H9 (cell line): ENCODE measurements around the gene JADE2. TPM values are rescaled to one million over a fixed set of nuclear protein-coding genes. Genes with fewer than 3 reads are reported as not detected.
A peak's percentile ranks its signal among the peaks of the same experiment; 100 is the strongest.

Source experiments
- DNase-seq: peaks from one replicate; pipeline ENCODE4 v3.0.0-alpha.2; 2017
- H2AFZ ChIP-seq: one replicate; pipeline ENCODE4 v1.6.1; 2013; ENCODE audit warnings: mild to moderate bottlenecking, low read length, control low read depth, moderate library complexity
- H2AK5ac ChIP-seq: 2 replicates; pipeline ENCODE4 v1.6.1; 2013; ENCODE audit warnings: low read length, control low read depth, mixed read lengths; ENCODE audit not compliant: insufficient read length
- H2BK120ac ChIP-seq: one replicate; pipeline ENCODE4 v1.6.1; 2013; ENCODE audit warnings: low read depth, mild to moderate bottlenecking, low read length, control low read depth, inconsistent platforms; ENCODE audit not compliant: poor library complexity, severe bottlenecking
- H2BK12ac ChIP-seq: 2 replicates; pipeline ENCODE4 v1.6.1; 2013; ENCODE audit warnings: low read length, control low read depth, mixed read lengths, low read depth; ENCODE audit not compliant: insufficient read length
- H2BK15ac ChIP-seq: 2 replicates; pipeline ENCODE4 v1.6.1; 2013; ENCODE audit warnings: low read depth, low read length, control low read depth
- H2BK20ac ChIP-seq: one replicate; pipeline ENCODE4 v1.6.1; 2013; ENCODE audit warnings: low read depth, mild to moderate bottlenecking, low read length, control low read depth, inconsistent platforms; ENCODE audit not compliant: poor library complexity, severe bottlenecking
- H2BK5ac ChIP-seq: 2 replicates; pipeline ENCODE4 v1.6.1; 2013; ENCODE audit warnings: low read length, control low read depth, mixed read lengths; ENCODE audit not compliant: insufficient read length
- H3K14ac ChIP-seq: 2 replicates; pipeline ENCODE4 v1.6.1; 2013; ENCODE audit warnings: low read length, control low read depth; ENCODE audit not compliant: insufficient read depth
- H3K18ac ChIP-seq: 2 replicates; pipeline ENCODE4 v1.6.1; 2013; ENCODE audit warnings: low read depth, mild to moderate bottlenecking, mixed read lengths, low read length, control low read depth; ENCODE audit not compliant: insufficient read length
- H3K23ac ChIP-seq: 2 replicates; pipeline ENCODE4 v1.6.1; 2013; ENCODE audit warnings: low read length, control low read depth, mixed read lengths, low read depth; ENCODE audit not compliant: insufficient read length
- H3K23me2 ChIP-seq: 2 replicates; pipeline ENCODE4 v1.6.1; 2013; ENCODE audit warnings: low read depth, mild to moderate bottlenecking, mixed read lengths, low read length, control low read depth; ENCODE audit not compliant: insufficient read length, poor library complexity, severe bottlenecking
- H3K27ac ChIP-seq: 2 replicates; pipeline ENCODE4 v1.5.1; 2013; ENCODE audit warnings: low read length, control low read depth, mixed read lengths, low read depth; ENCODE audit not compliant: insufficient read length
- H3K27me3 ChIP-seq: 2 replicates; pipeline ENCODE4 v1.6.1; 2013; ENCODE audit warnings: low read length, control low read depth, inconsistent platforms; ENCODE audit not compliant: insufficient read depth
- H3K4ac ChIP-seq: 2 replicates; pipeline ENCODE4 v1.6.1; 2013; ENCODE audit warnings: low read depth, mild to moderate bottlenecking, control low read depth, inconsistent platforms, low read length, moderate library complexity
- H3K4me1 ChIP-seq: 2 replicates; pipeline ENCODE4 v1.6.1; 2013; ENCODE audit warnings: low read length, control low read depth, inconsistent platforms; ENCODE audit not compliant: insufficient read depth
- H3K4me2 ChIP-seq: 2 replicates; pipeline ENCODE4 v1.6.1; 2013; ENCODE audit warnings: low read length, control low read depth, mixed read lengths; ENCODE audit not compliant: insufficient read length, insufficient read depth
- H3K56ac ChIP-seq: 2 replicates; pipeline ENCODE4 v1.6.1; 2013; ENCODE audit warnings: low read depth, mild to moderate bottlenecking, mixed read lengths, low read length, control low read depth; ENCODE audit not compliant: insufficient read length
- H3K79me1 ChIP-seq: 2 replicates; pipeline ENCODE4 v1.6.1; 2013; ENCODE audit warnings: low read depth, mild to moderate bottlenecking, moderate library complexity, low read length, control low read depth, inconsistent platforms; ENCODE audit not compliant: insufficient read depth, poor library complexity, severe bottlenecking
- H3K79me2 ChIP-seq: 2 replicates; pipeline ENCODE4 v1.6.1; 2013; ENCODE audit warnings: low read length, control low read depth, inconsistent platforms; ENCODE audit not compliant: insufficient read depth
- H3K9ac ChIP-seq: 2 replicates; pipeline ENCODE4 v1.6.1; 2013; ENCODE audit warnings: low read length, control low read depth, mixed read lengths; ENCODE audit not compliant: insufficient read length; ENCODE audit errors: extremely low read depth
- H3K9me3 ChIP-seq: one replicate; pipeline ENCODE4 v1.6.1; 2013; ENCODE audit warnings: low read depth, low read length, inconsistent platforms; ENCODE audit not compliant: control insufficient read depth
- H3T11ph ChIP-seq: one replicate; pipeline ENCODE4 v1.6.1; 2013; ENCODE audit warnings: mild to moderate bottlenecking, low read length, control low read depth, inconsistent platforms
- H4K20me1 ChIP-seq: one replicate; pipeline ENCODE4 v1.6.1; 2013; ENCODE audit not compliant: control insufficient read depth, insufficient read length, insufficient read depth
- H4K5ac ChIP-seq: 2 replicates; pipeline ENCODE4 v1.6.1; 2013; ENCODE audit warnings: low read depth, mild to moderate bottlenecking, mixed read lengths, low read length, control low read depth; ENCODE audit not compliant: insufficient read length
- H4K8ac ChIP-seq: replicated peaks from 2 replicates; pipeline ENCODE4 v1.6.1; 2013; ENCODE audit warnings: low read length, control low read depth, mixed read lengths, low read depth; ENCODE audit not compliant: insufficient read length
- H4K91ac ChIP-seq: 2 replicates; pipeline ENCODE4 v1.6.1; 2013; ENCODE audit warnings: low read depth, mild to moderate bottlenecking, moderate library complexity, mixed read lengths, low read length, control low read depth; ENCODE audit not compliant: insufficient read length
- H3K27ac Mint-ChIP-seq, 3 experiments: 2 replicates in 2 of 3; 3 replicates in 1 of 3; pipeline ENCODE4 v1.8.0; 2020 to 2021; ENCODE audit warnings: mixed read lengths in 3 of 3, mild to moderate bottlenecking in 1 of 3, moderate library complexity in 1 of 3
- H3K27me3 Mint-ChIP-seq: 2 replicates; pipeline ENCODE4 v1.8.0; 2021; ENCODE audit warnings: low read depth, mild to moderate bottlenecking, moderate library complexity, mixed read lengths
- H3K36me3 Mint-ChIP-seq, 3 experiments: 2 replicates in 2 of 3; 3 replicates in 1 of 3; pipeline ENCODE4 v1.8.0; 2020 to 2021; ENCODE audit warnings: low read depth in 3 of 3, mixed read lengths in 3 of 3; ENCODE audit not compliant: insufficient read depth in 1 of 3
- H3K4me1 Mint-ChIP-seq, 2 experiments: 2 replicates each; pipeline ENCODE4 v1.8.0; 2020; ENCODE audit warnings: mixed read lengths in 2 of 2
- H3K4me3 Mint-ChIP-seq, 2 experiments: 2 replicates in 1 of 2; 3 replicates in 1 of 2; pipeline ENCODE4 v1.8.0; 2020 to 2021; ENCODE audit warnings: mild to moderate bottlenecking in 2 of 2, mixed read lengths in 2 of 2, moderate library complexity in 1 of 2
- H3K9me3 Mint-ChIP-seq, 2 experiments: 2 replicates in 1 of 2; 3 replicates in 1 of 2; pipeline ENCODE4 v1.8.0; 2020; ENCODE audit warnings: mild to moderate bottlenecking in 2 of 2, mixed read lengths in 2 of 2, moderate library complexity in 1 of 2
- WGBS: extraction: QIAGEN DNeasy Blood & Tissue Kit; methylation state at CpG from one replicate; pipeline ENCODE4 v1.1.7; 2013; ENCODE audit warnings: missing lambda C conversion rate, low lambda C conversion rate, mixed read lengths; ENCODE audit not compliant: insufficient read length; ENCODE audit errors: extremely low coverage; 5-methylcytosine and 5-hydroxymethylcytosine counted together
- total RNA-seq: library from RNA; stranded (reverse); gene quantifications from 2 replicates; pipeline ENCODE4 v1.2.1, GENCODE V29; 2021
- TF ChIP-seq, protein P1 (sequence below): fragments of 200-600 bp; sonication (generic); conservative IDR thresholded peaks from 3 replicates; pipeline ENCODE4 v1.8.0; 2021; ENCODE audit warnings: antibody characterized with exemption, mild to moderate bottlenecking

Gene JADE2
- total RNA-seq, 1 experiment from 2014 or later, result 99.7 TPM

GRCh38 chr5:134507452-134507851, 18.0 kb upstream of the JADE2 start:
- Histone ChIP-seq H3K4ac (no peak overlapping the region), H3K27ac (no peak overlapping the region), H2BK120ac (no peak overlapping the region), H3K14ac (no peak overlapping the region), H3K27me3 (no peaks in the 10 kb centered on the region), H2BK12ac (no peak overlapping the region), H3K23me2 (no peaks in the 10 kb centered on the region), H4K8ac (no peak overlapping the region), H3T11ph (no peak overlapping the region), H4K5ac (no peak overlapping the region), H3K79me1 (no peaks in the 10 kb centered on the region), H2AFZ (no peak overlapping the region), H3K79me2 (no peaks in the 10 kb centered on the region), H2BK20ac (no peak overlapping the region), H3K4me2 (no peak overlapping the region), H2AK5ac (no peak overlapping the region), H4K91ac (no peak overlapping the region), H3K56ac (no peak overlapping the region), H3K9me3 (no peaks in the 10 kb centered on the region), H3K23ac (no peak overlapping the region), H3K18ac (no peak overlapping the region), H4K20me1 (no peaks in the 10 kb centered on the region), H3K4me1 (peaks cover 19% of the 10 kb centered on the region; the same call in 1 of the 2 replicates), H2BK5ac (no peak overlapping the region), H2BK15ac (no peak overlapping the region), H3K9ac (no peak overlapping the region)
- DNase-seq, result no peak
- no peaks in the 10 kb centered on the region for H3K9me3 Mint-ChIP-seq
- no CpG with 5 or more reads among the region's 6 CpGs for WGBS
- peak overlapping the region in 1 of 3 experiments; percentile 88; a peak in 2 of 7 replicates for H3K27ac Mint-ChIP-seq
- H3K27me3 Mint-ChIP-seq, result no peaks in the 10 kb centered on the region
- TF ChIP-seq, protein P1, sequence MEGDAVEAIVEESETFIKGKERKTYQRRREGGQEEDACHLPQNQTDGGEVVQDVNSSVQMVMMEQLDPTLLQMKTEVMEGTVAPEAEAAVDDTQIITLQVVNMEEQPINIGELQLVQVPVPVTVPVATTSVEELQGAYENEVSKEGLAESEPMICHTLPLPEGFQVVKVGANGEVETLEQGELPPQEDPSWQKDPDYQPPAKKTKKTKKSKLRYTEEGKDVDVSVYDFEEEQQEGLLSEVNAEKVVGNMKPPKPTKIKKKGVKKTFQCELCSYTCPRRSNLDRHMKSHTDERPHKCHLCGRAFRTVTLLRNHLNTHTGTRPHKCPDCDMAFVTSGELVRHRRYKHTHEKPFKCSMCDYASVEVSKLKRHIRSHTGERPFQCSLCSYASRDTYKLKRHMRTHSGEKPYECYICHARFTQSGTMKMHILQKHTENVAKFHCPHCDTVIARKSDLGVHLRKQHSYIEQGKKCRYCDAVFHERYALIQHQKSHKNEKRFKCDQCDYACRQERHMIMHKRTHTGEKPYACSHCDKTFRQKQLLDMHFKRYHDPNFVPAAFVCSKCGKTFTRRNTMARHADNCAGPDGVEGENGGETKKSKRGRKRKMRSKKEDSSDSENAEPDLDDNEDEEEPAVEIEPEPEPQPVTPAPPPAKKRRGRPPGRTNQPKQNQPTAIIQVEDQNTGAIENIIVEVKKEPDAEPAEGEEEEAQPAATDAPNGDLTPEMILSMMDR, result no peak
- H3K36me3 Mint-ChIP-seq, result no peaks in the 10 kb centered on the region
- H3K4me3 Mint-ChIP-seq, result no peak overlapping the region
- peaks cover 43 to 54% of the 10 kb centered on the region in 2 experiments for H3K4me1 Mint-ChIP-seq
